Measurements from ENCODE around the gene POPDC2.

POPDC2 gene

GRCh38 chr3:119647171-119647570 lies 13.2 kb downstream of the POPDC2 start:
- TF ChIP-seq CTCF (IDR thresholded peaks at IDR 0.05; ENCODE audit: low read length): no peak
- TF ChIP-seq EZH2 (IDR thresholded peaks at IDR 0.05; ENCODE audit: borderline replicate concordance, low read length): no peak
- no peak overlapping the region for H3K4me3 ChIP-seq (ENCODE audit: low read depth, low read length, poor library complexity, severe bottlenecking)
- H3K27me3 ChIP-seq (ENCODE audit: insufficient read depth, low read length): no peaks in the 10 kb centered on the region
- H3K27ac ChIP-seq (ENCODE audit: low read depth, low read length, poor library complexity, severe bottlenecking): no peak overlapping the region
- no peaks in the 10 kb centered on the region for H3F3A ChIP-seq (ENCODE audit: insufficient read depth, low read length)
- H3K79me2 ChIP-seq (ENCODE audit: insufficient read depth, low read length): no peaks in the 10 kb centered on the region
- no peaks in the 10 kb centered on the region for H3K4me1 ChIP-seq (ENCODE audit: insufficient read depth, low read length, severe bottlenecking)
- H4K20me1 ChIP-seq (ENCODE audit: insufficient read depth, low read length): no peaks in the 10 kb centered on the region
- H3K9ac ChIP-seq (ENCODE audit: low read length): no peak overlapping the region
- no peak overlapping the region for H3K4me2 ChIP-seq (ENCODE audit: low read length)
- no peak overlapping the region for H2AFZ ChIP-seq (ENCODE audit: low read length)
- H3K9me2 ChIP-seq (ENCODE audit: low read depth, low read length): no peaks in the 10 kb centered on the region
- H3K9me3 ChIP-seq (ENCODE audit: low read length): no peaks in the 10 kb centered on the region
- no peaks in the 10 kb centered on the region for H3K36me3 ChIP-seq (ENCODE audit: insufficient read depth, low read length)

GRCh38 chr3:119645813-119646212 lies 14.6 kb downstream of the POPDC2 start:
- Histone ChIP-seq H3K4me3 (ENCODE audit: low read depth, low read length, poor library complexity, severe bottlenecking) (no peak overlapping the region), H4K20me1 (ENCODE audit: insufficient read depth, low read length) (no peaks in the 10 kb centered on the region), H3K27ac (ENCODE audit: low read depth, low read length, poor library complexity, severe bottlenecking) (no peak overlapping the region), H2AFZ (ENCODE audit: low read length) (no peak overlapping the region), H3K9me2 (ENCODE audit: low read depth, low read length) (no peaks in the 10 kb centered on the region), H3K27me3 (ENCODE audit: insufficient read depth, low read length) (no peaks in the 10 kb centered on the region), H3K79me2 (ENCODE audit: insufficient read depth, low read length) (no peaks in the 10 kb centered on the region), H3F3A (ENCODE audit: insufficient read depth, low read length) (no peaks in the 10 kb centered on the region), H3K4me1 (ENCODE audit: insufficient read depth, low read length, severe bottlenecking) (no peaks in the 10 kb centered on the region), H3K4me2 (ENCODE audit: low read length) (no peak overlapping the region), H3K9me3 (ENCODE audit: low read length) (no peaks in the 10 kb centered on the region), H3K9ac (ENCODE audit: low read length) (no peak overlapping the region), H3K36me3 (ENCODE audit: insufficient read depth, low read length) (no peaks in the 10 kb centered on the region)
- TF ChIP-seq CTCF (IDR thresholded peaks at IDR 0.05; ENCODE audit: low read length): no peak
- TF ChIP-seq EZH2 (IDR thresholded peaks at IDR 0.05; ENCODE audit: borderline replicate concordance, low read length): no peak

- H3K4me2 ChIP-seq (ENCODE audit: low read length): no peak overlapping the region
- no peak overlapping the region for H3K9ac ChIP-seq (ENCODE audit: low read length)
- H3K36me3 ChIP-seq (ENCODE audit: insufficient read depth, low read length): no peaks in the 10 kb centered on the region
- no peak overlapping the region for H3K27ac ChIP-seq (ENCODE audit: low read depth, low read length, poor library complexity, severe bottlenecking)
- H3K27me3 ChIP-seq (ENCODE audit: insufficient read depth, low read length): no peaks in the 10 kb centered on the region
- H3K9me3 ChIP-seq (ENCODE audit: low read length): no peaks in the 10 kb centered on the region
- TF ChIP-seq CTCF (IDR thresholded peaks at IDR 0.05; ENCODE audit: low read length) (no peak), EZH2 (IDR thresholded peaks at IDR 0.05; ENCODE audit: borderline replicate concordance, low read length) (no peak)
- H2AFZ ChIP-seq (ENCODE audit: low read length): no peak overlapping the region
- H4K20me1 ChIP-seq (ENCODE audit: insufficient read depth, low read length): no peaks in the 10 kb centered on the region
- no peak overlapping the region for H3K4me3 ChIP-seq (ENCODE audit: low read depth, low read length, poor library complexity, severe bottlenecking)
- H3K79me2 ChIP-seq (ENCODE audit: insufficient read depth, low read length): no peaks in the 10 kb centered on the region
- no peaks in the 10 kb centered on the region for H3K9me2 ChIP-seq (ENCODE audit: low read depth, low read length)
- no peaks in the 10 kb centered on the region for H3F3A ChIP-seq (ENCODE audit: insufficient read depth, low read length)
- H3K4me1 ChIP-seq (ENCODE audit: insufficient read depth, low read length, severe bottlenecking): no peaks in the 10 kb centered on the region
Observed at GRCh38 chr3:119644481-119644880, 15.9 kb downstream of the POPDC2 start.

Measured in OCI-LY1 (cell line).